ENCODE results near the gene ZNF639. TPM values are rescaled to one million over a fixed set of nuclear protein-coding genes. Genes with fewer than 3 reads are reported as not detected.

Gene ZNF639
- total and polyA plus RNA-seq, 9 of the 15 experiments (the other 6 are each of a cell fraction or from before 2014, with no cell fraction given): 17.6 to 88.1 (median 53.7) TPM

GRCh38 chr3:179321668-179322285 lies 1.1 kb upstream of the ZNF639 start (continued):
- TF ChIP-seq HMBOX1 (IDR thresholded peaks at IDR 0.05): peak; percentile 52; the same call in 1 of the 2 replicates
- TF ChIP-seq CSDE1 (IDR thresholded peaks at IDR 0.05): no peak
- TF ChIP-seq YY1 (IDR thresholded peaks at IDR 0.05; ENCODE audit: borderline replicate concordance in 1 of 3, control insufficient read depth in 1 of 3, extremely low read depth in 1 of 3, insufficient read depth in 3 of 3, insufficient read length in 1 of 3, insufficient replicate concordance in 2 of 3, low read depth in 1 of 3, low read length in 2 of 3): peak in 1 of 3 experiments; percentile 25
- TF ChIP-seq ZNF589 (CRISPR knock-in tag; IDR thresholded peaks at IDR 0.05; ENCODE audit: low read depth): no peak
- TF ChIP-seq CTCF (IDR thresholded peaks at IDR 0.05 in 2 of 3, conservative IDR thresholded peaks at IDR 0.05 in 1 of 3; ENCODE audit: insufficient read depth in 2 of 3, low read depth in 1 of 3, low read length in 3 of 3): peak; percentile 49 to 78 (median 70)
- 0 out of 2 replicates have a peak, but pooled peaks have one; percentile 25 for TF ChIP-seq THRAP3 (IDR thresholded peaks at IDR 0.05; ENCODE audit: borderline replicate concordance)
- no peak for TF ChIP-seq PTBP1 (IDR thresholded peaks at IDR 0.05; ENCODE audit: low read depth, low read length)
- TF ChIP-seq EP400 (IDR thresholded peaks at IDR 0.05): peak; percentile 13
- TF ChIP-seq KLF1 (tag; IDR thresholded peaks at IDR 0.05): no peak
- peak; percentile 68; the same call in 1 of the 2 replicates for TF ChIP-seq KAT7 (CRISPR knock-in tag; IDR thresholded peaks at IDR 0.05; ENCODE audit: borderline replicate concordance)
- no peak for TF ChIP-seq ZBTB1 (CRISPR knock-in tag; IDR thresholded peaks at IDR 0.05; ENCODE audit: borderline replicate concordance, low read depth)
- TF ChIP-seq C11orf30 (IDR thresholded peaks at IDR 0.05; ENCODE audit: low read depth): 0 out of 2 replicates have a peak, but pooled peaks have one; percentile 19
- TF ChIP-seq CTCFL (IDR thresholded peaks at IDR 0.05; ENCODE audit: borderline replicate concordance, insufficient read depth, low read depth, low read length, poor library complexity, severe bottlenecking): peak; percentile 23
- peak in 1 of 2 experiments; percentile 13; a peak in 1 of 4 replicates for TF ChIP-seq KDM1A (IDR thresholded peaks at IDR 0.05)
- no peak for TF ChIP-seq DNMT1 (IDR thresholded peaks at IDR 0.05)
- peak; percentile 7 for TF ChIP-seq PRDM10 (IDR thresholded peaks at IDR 0.05; ENCODE audit: partially characterized antibody)
- peak; percentile 23; the same call in 1 of the 2 replicates for TF ChIP-seq MAFK (IDR thresholded peaks at IDR 0.05; ENCODE audit: low read length)

Measured in K562 (cell line).